ENCODE measurements around the gene NRP2. TPM values are rescaled to one million over a fixed set of nuclear protein-coding genes. Genes with fewer than 3 reads are reported as not detected.

The NRP2 gene
- total RNA-seq, 4 donors from 2014 or later = 35.9 to 156 (median 114) TPM

GRCh38 chr2:205805136-205805535, 122.8 kb downstream of the NRP2 start:
- Histone ChIP-seq H3K27me3 (no peaks in the 10 kb centered on the region), H3K27ac (no peak overlapping the region)
- TF ChIP-seq CTCF (IDR thresholded peaks at IDR 0.05) (no peak), POLR2A (IDR thresholded peaks at IDR 0.05) (no peak)

GRCh38 chr2:205806143-205806905, 124.0 kb downstream of the NRP2 start:
- H3K4me3 ChIP-seq = no peak overlapping the region
- peaks cover 7% of the 10 kb centered on the region in 2 donors for H3K4me1 ChIP-seq
- DNase-seq = no peak
- H3K27ac ChIP-seq = no peak overlapping the region
- no peaks in the 10 kb centered on the region for H3K27me3 ChIP-seq
- TF ChIP-seq CTCF (IDR thresholded peaks at IDR 0.05) (no peak), POLR2A (IDR thresholded peaks at IDR 0.05) (no peak)
- no peaks in the 10 kb centered on the region for H3K36me3 ChIP-seq
- intact Hi-C loops (cut with DNase I; ENCODE audit: low total_unique reads) = no loop called here
- H3K9me3 ChIP-seq = no peaks in the 10 kb centered on the region

More at GRCh38 chr2:205805136-205805535, 122.8 kb downstream of the NRP2 start:
- no peak for DNase-seq
- intact Hi-C loops (cut with DNase I; ENCODE audit: low total_unique reads) = no loop called here
- Histone ChIP-seq H3K4me1 (peaks cover 7% of the 10 kb centered on the region in 2 donors), H3K9me3 (no peaks in the 10 kb centered on the region), H3K4me3 (no peak overlapping the region), H3K36me3 (no peaks in the 10 kb centered on the region)

- no peak for TF ChIP-seq POLR2A (IDR thresholded peaks at IDR 0.05)
- Histone ChIP-seq H3K4me1 (peaks cover under 1 to 1% of the 10 kb centered on the region in 2 donors), H3K36me3 (no peaks in the 10 kb centered on the region), H3K4me3 (no peak overlapping the region), H3K27me3 (no peaks in the 10 kb centered on the region), H3K9me3 (no peaks in the 10 kb centered on the region), H3K27ac (no peak overlapping the region)
- intact Hi-C loops (cut with DNase I; ENCODE audit: low total_unique reads) = no loop called here
- no peak for DNase-seq
Measured at GRCh38 chr2:205807229-205807628, 124.9 kb downstream of the NRP2 start.

- TF ChIP-seq POLR2A (IDR thresholded peaks at IDR 0.05) (no peak), CTCF (IDR thresholded peaks at IDR 0.05) (no peak)
- H3K9me3 ChIP-seq = no peaks in the 10 kb centered on the region
- no peaks in the 10 kb centered on the region for H3K36me3 ChIP-seq
- DNase-seq = no peak
- H3K27me3 ChIP-seq = no peaks in the 10 kb centered on the region
- no peaks in the 10 kb centered on the region for H3K4me1 ChIP-seq
- no peak overlapping the region for H3K27ac ChIP-seq
- intact Hi-C loops (cut with DNase I; ENCODE audit: low total_unique reads) = no loop called here
- no peak overlapping the region for H3K4me3 ChIP-seq
Measured at GRCh38 chr2:205807758-205808157, 125.5 kb downstream of the NRP2 start.

- Histone ChIP-seq H3K9me3 (no peaks in the 10 kb centered on the region), H3K36me3 (no peaks in the 10 kb centered on the region), H3K4me1 (no peaks in the 10 kb centered on the region), H3K27me3 (no peaks in the 10 kb centered on the region), H3K4me3 (no peak overlapping the region), H3K27ac (no peak overlapping the region)
- no peak for DNase-seq
- intact Hi-C loops (cut with DNase I; ENCODE audit: low total_unique reads) = no loop called here
- TF ChIP-seq CTCF (IDR thresholded peaks at IDR 0.05) = no peak
- no peak for TF ChIP-seq POLR2A (IDR thresholded peaks at IDR 0.05)
Measured at GRCh38 chr2:205808486-205809121, 126.3 kb downstream of the NRP2 start.
